WTC11 (cell line): Measurements from ENCODE around the gene DNAH1. TPM values are rescaled to one million over a fixed set of nuclear protein-coding genes. Genes with fewer than 3 reads are reported as not detected.

Source experiments
- ATAC-seq: fragments of 200-7000 bp; cut with Tn5 transposase; 2 replicates; pipeline ENCODE4 v1.10.0; 2021; ENCODE audit warnings: mild to moderate bottlenecking, moderate library complexity
- CTCF ChIA-PET: fragments of 300-600 bp; sonication (Branson Sonifier 250); formaldehyde crosslinking; loops from one replicate; lab custom pipeline; 2021; ENCODE audit warnings: antibody characterized with exemption; lab: Charles Lee
- POLR2A ChIA-PET: fragments of 350-600 bp; sonication (Branson Sonifier 250); formaldehyde crosslinking; loops from one replicate; lab custom pipeline; 2021; ENCODE audit warnings: antibody characterized with exemption; lab: Charles Lee
- DNase-seq: peaks from one replicate; pipeline ENCODE4 v3.0.0; 2021; ENCODE audit warnings: low spot score
- H3K27ac Mint-ChIP-seq: 2 replicates; pipeline ENCODE4 v1.8.0; 2021; ENCODE audit warnings: mixed read lengths
- H3K27me3 Mint-ChIP-seq: 2 replicates; pipeline ENCODE4 v1.8.0; 2021; ENCODE audit warnings: low read depth, mild to moderate bottlenecking, moderate library complexity, mixed read lengths
- H3K36me3 Mint-ChIP-seq: 2 replicates; pipeline ENCODE4 v1.8.0; 2021; ENCODE audit warnings: mixed read lengths
- H3K4me1 Mint-ChIP-seq: 2 replicates; pipeline ENCODE4 v1.8.0; 2022; ENCODE audit warnings: mixed read lengths
- H3K4me3 Mint-ChIP-seq: 2 replicates; pipeline ENCODE4 v1.8.0; 2021; ENCODE audit warnings: mild to moderate bottlenecking, moderate library complexity, mixed read lengths
- H3K9me3 Mint-ChIP-seq: 2 replicates; pipeline ENCODE4 v1.8.0; 2021; ENCODE audit warnings: mixed read lengths
- ATF2 ChIP-seq: sonication (generic); formaldehyde crosslinking; IDR thresholded peaks from 2 replicates; pipeline ENCODE4 v1.8.1; 2022; ENCODE audit warnings: low read depth, missing genetic modification reagents, borderline replicate concordance
- CREB1 ChIP-seq: sonication (generic); formaldehyde crosslinking; IDR thresholded peaks from 2 replicates; pipeline ENCODE4 v1.8.0; 2023; ENCODE audit warnings: mild to moderate bottlenecking, missing genetic modification reagents
- E2F1 ChIP-seq: sonication (generic); formaldehyde crosslinking; IDR thresholded peaks from 2 replicates; pipeline ENCODE4 v1.8.0; 2022; ENCODE audit warnings: mild to moderate bottlenecking, missing genetic modification reagents
- E2F4 ChIP-seq: sonication (generic); formaldehyde crosslinking; IDR thresholded peaks from 2 replicates; pipeline ENCODE4 v1.8.1; 2022; ENCODE audit warnings: low read depth, mild to moderate bottlenecking, moderate library complexity, missing genetic modification reagents, borderline replicate concordance
- ERG ChIP-seq: fragments of 250-450 bp; sonication (Bioruptor Pico); IDR thresholded peaks from 2 replicates; pipeline ENCODE4 v1.8.0; 2021; ENCODE audit warnings: mild to moderate bottlenecking
- ESRRA ChIP-seq: sonication (generic); formaldehyde crosslinking; IDR thresholded peaks from 2 replicates; pipeline ENCODE4 v1.8.1; 2022; ENCODE audit warnings: mild to moderate bottlenecking, missing genetic modification reagents, borderline replicate concordance
- ETV6 ChIP-seq: sonication (generic); formaldehyde crosslinking; IDR thresholded peaks from 2 replicates; pipeline ENCODE4 v1.8.1; 2022; ENCODE audit warnings: mild to moderate bottlenecking, missing genetic modification reagents
- FOXK1 ChIP-seq: sonication (generic); formaldehyde crosslinking; IDR thresholded peaks from 2 replicates; pipeline ENCODE4 v1.8.0; 2022; ENCODE audit warnings: mild to moderate bottlenecking, moderate library complexity, missing genetic modification reagents
- JUN ChIP-seq: sonication (generic); formaldehyde crosslinking; IDR thresholded peaks from 2 replicates; pipeline ENCODE4 v1.8.0; 2023; ENCODE audit warnings: mild to moderate bottlenecking, missing genetic modification reagents
- NFATC4 ChIP-seq: fragments of 250-450 bp; sonication (Bioruptor Pico); IDR thresholded peaks from 2 replicates; pipeline ENCODE4 v1.9.0; 2021; ENCODE audit warnings: mild to moderate bottlenecking
- NR1H2 ChIP-seq: sonication (generic); formaldehyde crosslinking; IDR thresholded peaks from 2 replicates; pipeline ENCODE4 v1.9.0; 2021; ENCODE audit warnings: mild to moderate bottlenecking, moderate library complexity, missing genetic modification reagents
- RELA ChIP-seq: sonication (generic); formaldehyde crosslinking; IDR thresholded peaks from 2 replicates; pipeline ENCODE4 v1.8.1; 2022; ENCODE audit warnings: missing genetic modification reagents, mild to moderate bottlenecking, borderline replicate concordance
- SP1 ChIP-seq: sonication (generic); formaldehyde crosslinking; conservative IDR thresholded peaks from 2 replicates; pipeline ENCODE4 v1.8.1; 2022; ENCODE audit warnings: missing genetic modification reagents
- TCF7 ChIP-seq: sonication (generic); formaldehyde crosslinking; IDR thresholded peaks from 2 replicates; pipeline ENCODE4 v1.8.0; 2022; ENCODE audit warnings: mild to moderate bottlenecking, low read depth, missing genetic modification reagents, moderate library complexity
- TP53 ChIP-seq: sonication (generic); formaldehyde crosslinking; IDR thresholded peaks from 2 replicates; pipeline ENCODE4 v1.8.1; 2023; ENCODE audit warnings: mild to moderate bottlenecking, missing genetic modification reagents
- ZBTB43 ChIP-seq: sonication (generic); formaldehyde crosslinking; IDR thresholded peaks from 2 replicates; pipeline ENCODE4 v1.8.1; 2023; ENCODE audit warnings: mild to moderate bottlenecking, missing genetic modification reagents
- ZNF281 ChIP-seq: sonication (generic); formaldehyde crosslinking; IDR thresholded peaks from 2 replicates; pipeline ENCODE4 v1.8.0; 2023; ENCODE audit warnings: mild to moderate bottlenecking, missing genetic modification reagents
- ZNF317 ChIP-seq: sonication (generic); formaldehyde crosslinking; IDR thresholded peaks from 2 replicates; pipeline ENCODE4 v1.8.1; 2023; ENCODE audit warnings: low read depth, mild to moderate bottlenecking, moderate library complexity, missing genetic modification reagents, borderline replicate concordance
- ZNF512 ChIP-seq: sonication (generic); formaldehyde crosslinking; IDR thresholded peaks from 2 replicates; pipeline ENCODE4 v1.8.1; 2022; ENCODE audit warnings: missing genetic modification reagents, borderline replicate concordance
- ZSCAN18 ChIP-seq: fragments of 250-450 bp; sonication (Bioruptor Pico); IDR thresholded peaks from 2 replicates; pipeline ENCODE4 v2.1.2; 2022; ENCODE audit warnings: mild to moderate bottlenecking, moderate library complexity
- total RNA-seq: library from RNA; stranded (reverse); gene quantifications from 3 replicates; pipeline ENCODE4 v1.2.3, GENCODE V29; 2021

The DNAH1 gene
- total RNA-seq, 1 experiment from 2014 or later = 1.5 TPM

GRCh38 chr3:52322466-52322865, 6.3 kb downstream of the DNAH1 start:
- CTCF ChIA-PET = interaction anchor here (1.2 to 1.4 kb wide), 2 partner anchors 63 to 102 kb away, joined by 3 read pairs; no protein-coding TSS in a partner anchor
- no peak for TF ChIP-seq SP1 (CRISPR knock-in tag)
- no peak for TF ChIP-seq JUN (CRISPR knock-in tag)
- no peak for TF ChIP-seq ZNF512 (CRISPR knock-in tag)
- TF ChIP-seq ETV6 (CRISPR knock-in tag) = no peak
- TF ChIP-seq TP53 = no peak
- no peak for TF ChIP-seq TCF7 (CRISPR knock-in tag)
- TF ChIP-seq ZBTB43 (CRISPR knock-in tag) = no peak
- no peak for TF ChIP-seq E2F1 (CRISPR knock-in tag)
- TF ChIP-seq ZSCAN18 (CRISPR knock-in tag) = no peak
- TF ChIP-seq ZNF317 (CRISPR knock-in tag) = no peak
- TF ChIP-seq FOXK1 = no peak
- TF ChIP-seq ZNF281 (CRISPR knock-in tag) = no peak
- TF ChIP-seq ESRRA = no peak
- TF ChIP-seq NFATC4 (CRISPR knock-in tag) = no peak
- TF ChIP-seq ERG (CRISPR knock-in tag) = no peak
- no peak for TF ChIP-seq ATF2 (CRISPR knock-in tag)
- TF ChIP-seq RELA = no peak
- no peak for TF ChIP-seq CREB1 (CRISPR knock-in tag)
- TF ChIP-seq E2F4 = no peak
- TF ChIP-seq NR1H2 = no peak
- H3K4me1 Mint-ChIP-seq = peaks cover 4% of the 10 kb centered on the region; the same call in 1 of the 2 replicates
- DNase-seq (no peak), ATAC-seq (no peak)
- peaks cover 21% of the 10 kb centered on the region for H3K27me3 Mint-ChIP-seq
- POLR2A ChIA-PET = no interaction called here
- H3K27ac Mint-ChIP-seq = no peak overlapping the region
- no peak overlapping the region for H3K4me3 Mint-ChIP-seq
- H3K9me3 Mint-ChIP-seq = no peaks in the 10 kb centered on the region
- no peaks in the 10 kb centered on the region for H3K36me3 Mint-ChIP-seq
